ENCODE results near the gene PARN.
"Not testable (repeated sequence)": the region's sequence is repeated elsewhere in the genome, so short reads cannot be mapped to it uniquely, and the experiment has no call there.

PARN gene

DNA sequence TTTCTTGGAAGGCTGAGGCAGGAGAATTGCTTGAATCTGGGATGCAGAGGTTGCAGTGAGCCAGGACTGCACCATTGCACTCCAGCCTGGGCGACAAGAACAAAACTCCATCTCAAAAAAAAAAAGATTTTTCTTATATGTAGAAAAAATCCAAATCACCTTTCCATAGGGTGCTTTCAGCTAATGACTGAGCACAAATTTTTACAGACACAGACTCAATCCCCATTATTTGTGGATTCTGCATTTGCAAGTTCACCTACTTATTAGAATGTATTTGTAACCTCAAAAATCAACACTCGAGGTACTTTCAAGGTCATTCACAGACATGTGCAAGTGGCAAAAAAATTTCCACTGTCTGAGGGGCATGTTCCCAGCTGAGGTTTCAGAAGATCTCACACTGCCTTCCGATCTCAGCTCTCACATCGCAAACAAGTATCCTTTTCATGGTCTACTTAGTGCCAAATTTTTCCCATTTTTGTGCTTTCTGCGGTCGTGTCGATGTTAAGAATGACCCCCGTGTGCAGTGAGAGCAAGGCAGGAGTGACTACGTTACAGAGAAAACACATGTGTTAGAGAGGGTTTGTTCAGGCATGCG is 234.3 kb downstream of the PARN start:
- DNase-seq = not testable (repeated sequence)

DNA sequence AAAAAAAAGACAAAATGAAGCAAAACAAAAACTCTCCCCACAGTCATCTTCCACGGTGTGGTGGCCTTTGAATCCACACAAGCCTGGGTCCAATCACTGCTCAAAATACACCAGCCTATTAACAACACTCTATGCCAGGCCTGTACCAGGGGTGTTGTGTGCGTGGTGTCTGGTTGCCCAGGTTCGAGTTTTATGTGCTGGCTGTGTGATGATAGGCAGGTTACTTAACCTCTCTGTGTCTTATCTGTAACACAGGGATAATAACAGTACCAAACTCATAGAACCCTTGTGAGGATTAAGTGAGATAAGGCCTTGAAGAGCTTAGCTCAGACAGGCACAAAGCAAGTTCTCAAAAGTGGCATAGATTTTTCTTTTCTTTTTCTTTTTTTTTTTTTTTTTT is 235.2 kb downstream of the PARN start:
- DNase-seq = no peak

DNA sequence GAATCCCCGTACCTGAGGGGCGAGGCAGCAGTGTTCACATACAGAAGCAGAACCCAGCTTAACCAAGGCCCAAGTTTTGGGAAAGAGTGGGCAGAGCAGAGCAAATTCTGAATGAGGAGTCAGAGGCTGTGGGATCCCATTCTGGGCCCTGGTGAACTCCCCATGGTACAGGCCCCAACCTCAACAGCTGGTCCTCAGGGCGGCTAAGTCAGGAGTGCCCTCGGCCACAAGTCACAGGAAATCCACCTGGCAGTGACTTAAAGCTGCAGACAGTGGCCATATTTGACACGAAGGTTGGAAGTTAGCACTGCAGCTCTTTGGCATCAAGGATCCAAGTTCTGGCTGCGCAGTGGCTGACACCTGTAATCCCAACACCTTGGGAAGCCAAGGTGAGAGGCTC is 237.1 kb downstream of the PARN start:
- DNase-seq = no peak

DNA sequence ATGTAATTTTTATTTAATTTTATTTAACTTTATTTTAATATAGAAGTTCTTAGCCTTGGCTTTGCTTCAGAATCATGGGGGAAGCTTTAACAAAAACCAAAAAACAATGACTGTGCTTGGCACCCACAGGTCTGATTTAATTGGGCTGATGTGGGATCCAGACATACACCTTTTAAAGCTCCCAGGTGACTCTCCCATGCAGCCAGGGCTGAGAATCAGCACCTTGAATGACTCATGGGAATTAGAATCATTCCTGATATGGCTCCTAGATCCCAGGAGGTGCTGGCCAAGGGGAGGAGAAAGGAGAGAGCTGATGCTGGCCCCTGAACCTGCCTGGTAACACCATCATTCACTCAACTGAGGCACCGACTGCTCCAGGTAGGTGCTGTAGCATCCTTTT is 240.7 kb downstream of the PARN start:
- no peak for DNase-seq

DNA sequence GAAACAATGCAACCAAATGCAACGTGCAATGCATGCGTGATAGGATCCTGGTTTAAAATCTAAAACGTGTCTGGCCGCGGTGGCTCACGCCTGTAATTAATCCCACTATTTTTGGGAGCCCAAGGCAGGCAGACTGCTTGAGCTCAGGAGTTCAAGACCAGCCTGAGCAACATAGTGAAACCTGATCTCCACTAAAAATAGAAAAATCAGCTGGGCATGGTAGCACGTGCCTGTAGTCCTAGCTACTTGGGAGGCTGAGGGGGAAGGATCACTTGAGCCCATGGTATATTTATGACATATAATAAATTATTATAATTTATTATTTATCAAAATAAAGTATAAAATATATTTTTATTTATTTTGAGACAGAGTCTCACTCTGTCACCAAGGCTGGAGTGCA is 241.8 kb downstream of the PARN start:
- no peak for DNase-seq

DNA sequence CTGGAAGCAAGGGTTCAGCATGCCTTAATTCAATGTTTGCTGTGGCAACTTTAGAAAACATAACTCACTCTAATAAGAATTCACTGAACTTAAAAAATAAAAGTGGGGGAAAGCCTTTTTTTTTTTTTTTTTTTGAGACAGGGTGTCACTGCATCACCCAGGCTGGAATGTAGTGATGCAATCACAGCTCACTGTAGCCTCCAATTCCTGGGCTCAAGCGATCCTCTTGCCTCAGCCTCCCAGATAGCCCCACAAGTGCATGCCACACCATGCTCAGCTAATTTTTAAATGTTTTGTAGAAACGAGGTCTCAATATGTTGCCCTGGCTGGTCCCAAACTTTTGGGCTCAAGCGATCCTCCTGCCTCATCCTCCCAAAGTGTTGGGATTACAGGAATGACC is 243.9 kb downstream of the PARN start:
- no peak for DNase-seq

All from cerebellar nuclear complex (tissue), 1 donor.